IMR-90 (cell line): Measurements from ENCODE around the gene GVQW3. TPM values are rescaled to one million over a fixed set of nuclear protein-coding genes. Genes with fewer than 3 reads are reported as not detected.
A peak's percentile ranks its signal among the peaks of the same experiment; 100 is the strongest.

Experiments
- CEBPB ChIP-seq: IDR thresholded peaks from 2 replicates; pipeline ENCODE4 v1.6.1; 2012; ENCODE audit warnings: low read depth, low read length, improper control_type of control experiment
- CTCF ChIP-seq: conservative IDR thresholded peaks from 2 replicates; pipeline ENCODE4 v1.5.1; 2012; ENCODE audit warnings: mild to moderate bottlenecking, low read depth, low read length, improper control_type of control experiment
- POLR2A ChIP-seq: IDR thresholded peaks from 2 replicates; pipeline ENCODE4 v1.6.1; 2012; ENCODE audit warnings: mild to moderate bottlenecking, low read depth, low read length
- polyA plus RNA-seq, 3 experiments: library from polyadenylated mRNA; depleted of rRNA; stranded (reverse); fragments of >200 nt; gene quantifications; 2 replicates each; pipeline ENCODE4 v1.2.3, GENCODE V29; 2012; ENCODE audit warnings: low replicate concordance in 1 of 3
- total RNA-seq: library from RNA; depleted of rRNA; stranded (reverse); fragments of >200 nt; gene quantifications from 2 replicates; pipeline ENCODE4 v1.2.3, GENCODE V29; 2012

GVQW3 gene
- total and polyA plus RNA-seq, 2 of the 4 experiments (the other 2 are of a cell fraction), result 0.96 to 1.1 TPM

GRCh38 chr11:76444384-76445120, 63.4 kb downstream of the GVQW3 start, which contains the start of gene EMSY (continued):
- TF ChIP-seq CTCF, result no peak
- peak; percentile 97 for TF ChIP-seq POLR2A
- peak; percentile 49; the same call in 1 of the 2 replicates for TF ChIP-seq CEBPB
